ENCODE measurements around the gene SSMEM1.

- TF ChIP-seq CTCF (IDR thresholded peaks at IDR 0.05 in 4 of 5, conservative IDR thresholded peaks at IDR 0.05 in 1 of 5) (no peak), POLR2A (IDR thresholded peaks at IDR 0.05) (no peak)
These were observed 26.4 kb upstream of the SSMEM1 start for GRCh38 chr7:130181263-130181605.

Data from gastrocnemius medialis (tissue), 4 donors.